SK-N-SH (cell line): ENCODE data around the gene G3BP2. TPM values are rescaled to one million over a fixed set of nuclear protein-coding genes. Genes with fewer than 3 reads are reported as not detected.
A peak's percentile ranks its signal among the peaks of the same experiment; 100 is the strongest.

Experiments
- CTCF ChIA-PET: fragments of 300-600, 350-600 bp; formaldehyde crosslinking; extraction: SDS; loops from one replicate; lab custom pipeline; 2021; lab: Yijun Ruan, JAX
- POLR2A ChIA-PET: fragments of 350-600 bp; sonication (Branson Sonifier 250); formaldehyde crosslinking; extraction: SDS; loops from one replicate; lab custom pipeline; 2020; ENCODE audit warnings: antibody characterized with exemption, inconsistent platforms; lab: Yijun Ruan, JAX
- DNase-seq: peaks from one replicate; pipeline ENCODE4 v3.0.0; 2012
- H2AFZ ChIP-seq: fragments of 200-600 bp; sonication (generic); 2 replicates; pipeline ENCODE4 v1.8.1; 2016; ENCODE audit warnings: antibody characterized with exemption, mild to moderate bottlenecking, low read depth
- H3F3A ChIP-seq: fragments of 200-600 bp; sonication (generic); replicated peaks from 2 replicates; pipeline ENCODE3; 2016; ENCODE audit warnings: antibody characterized with exemption, mild to moderate bottlenecking; ENCODE audit not compliant: insufficient read depth
- H3K27ac ChIP-seq, 2 experiments: fragments of 200-500 bp in 1 of 2; fragments of 200-600 bp in 1 of 2; sonication (Bioruptor generic) in 1 of 2; sonication (generic), shearing (Covaris generic) in 1 of 2; 2 replicates each; pipeline versions ENCODE4 v1.5.1 to v1.6.1; 2014 to 2016; ENCODE audit warnings: low read depth in 2 of 2, inconsistent platforms in 1 of 2, low read length in 1 of 2, mild to moderate bottlenecking in 1 of 2, mixed read lengths in 1 of 2
- H3K27me3 ChIP-seq: fragments of 200-600 bp; sonication (generic), shearing (Covaris generic); 2 replicates; pipeline ENCODE4 v1.6.1; 2016; ENCODE audit warnings: mixed run types; ENCODE audit not compliant: insufficient read depth
- H3K36me3 ChIP-seq, 2 experiments: fragments of 200-500 bp in 1 of 2; fragments of 200-600 bp in 1 of 2; sonication (Bioruptor generic) in 1 of 2; sonication (generic) in 1 of 2; replicated peaks in 1 of 2; 2 replicates each; pipeline versions ENCODE3 to v1.5.1; 2014 to 2016; ENCODE audit warnings: low read length in 1 of 2, mild to moderate bottlenecking in 1 of 2; ENCODE audit not compliant: insufficient read depth in 2 of 2, control insufficient read depth in 1 of 2
- H3K4me1 ChIP-seq, 2 experiments: fragments of 200-500 bp in 1 of 2; fragments of 200-600 bp in 1 of 2; sonication (Bioruptor generic) in 1 of 2; sonication (generic), shearing (Covaris generic) in 1 of 2; 2 replicates each; pipeline versions ENCODE4 v1.5.1 to v1.6.1; 2014 to 2016; ENCODE audit warnings: low read depth in 1 of 2, low read length in 1 of 2, mixed run types in 1 of 2; ENCODE audit not compliant: insufficient read depth in 2 of 2, control insufficient read depth in 1 of 2
- H3K4me2 ChIP-seq: fragments of 200-600 bp; sonication (generic), shearing (Covaris generic); 2 replicates; pipeline ENCODE4 v1.6.1; 2017; ENCODE audit warnings: mixed run types
- H3K4me3 ChIP-seq, 2 experiments: fragments of 200-500 bp in 1 of 2; fragments of 200-600 bp in 1 of 2; sonication (Bioruptor generic) in 1 of 2; sonication (generic), shearing (Covaris generic) in 1 of 2; 2 replicates each; pipeline versions ENCODE4 v1.5.1 to v1.8.1; 2014 to 2016; ENCODE audit warnings: low read depth in 2 of 2, inconsistent platforms in 1 of 2, low read length in 1 of 2, mild to moderate bottlenecking in 1 of 2, mixed read lengths in 1 of 2, moderate library complexity in 1 of 2
- H3K79me2 ChIP-seq: fragments of 200-600 bp; sonication (generic); 2 replicates; pipeline ENCODE4 v1.8.1; 2017; ENCODE audit warnings: mild to moderate bottlenecking; ENCODE audit not compliant: insufficient read depth
- H3K9ac ChIP-seq: fragments of 200-600 bp; sonication (generic); 2 replicates; pipeline ENCODE4 v1.6.1; 2017; ENCODE audit warnings: mixed run types
- H3K9me2 ChIP-seq: fragments of 200-600 bp; sonication (generic); 2 replicates; pipeline ENCODE4 v1.6.1; 2017; ENCODE audit warnings: mixed run types
- H3K9me3 ChIP-seq: fragments of 200-600 bp; sonication (generic); 2 replicates; pipeline ENCODE4 v1.6.1; 2017; ENCODE audit warnings: mixed run types, mild to moderate bottlenecking, moderate library complexity
- H4K20me1 ChIP-seq: fragments of 200-600 bp; sonication (generic); 2 replicates; pipeline ENCODE4 v1.6.1; 2017; ENCODE audit warnings: mild to moderate bottlenecking, mixed run types; ENCODE audit not compliant: insufficient read depth
- ELF1 ChIP-seq: IDR thresholded peaks from 2 replicates; pipeline ENCODE4 v1.4.0; 2012
- FOSL2 ChIP-seq: IDR thresholded peaks from 2 replicates; pipeline ENCODE4 v1.4.0; 2012; ENCODE audit warnings: low read depth, mild to moderate bottlenecking, moderate library complexity, borderline replicate concordance
- FOXJ3 ChIP-seq: sonication (generic); formaldehyde crosslinking; IDR thresholded peaks from 2 replicates; pipeline ENCODE4 v1.5.1; 2020; ENCODE audit warnings: mild to moderate bottlenecking, missing genetic modification reagents
- FOXM1 ChIP-seq: IDR thresholded peaks from 2 replicates; pipeline ENCODE4 v1.4.0; 2012; ENCODE audit warnings: low read depth, mild to moderate bottlenecking
- GATA2 ChIP-seq: sonication (generic); formaldehyde crosslinking; IDR thresholded peaks from 2 replicates; pipeline ENCODE4 v1.5.0; 2020; ENCODE audit warnings: mild to moderate bottlenecking, missing genetic modification reagents
- JUND ChIP-seq: IDR thresholded peaks from 2 replicates; pipeline ENCODE4 v1.4.0; 2012
- MXI1 ChIP-seq: IDR thresholded peaks from 2 replicates; pipeline ENCODE4 v1.6.1; 2012; ENCODE audit warnings: mild to moderate bottlenecking, low read depth, low read length, improper control_type of control experiment
- SIN3A ChIP-seq: IDR thresholded peaks from 2 replicates; pipeline ENCODE4 v1.6.1; 2012; ENCODE audit warnings: low read depth, mild to moderate bottlenecking, low read length, moderate library complexity, borderline replicate concordance
- YY1 ChIP-seq: IDR thresholded peaks from 2 replicates; pipeline ENCODE4 v1.4.0; 2012; ENCODE audit warnings: low read depth, mild to moderate bottlenecking
- WGBS: methylation state at CpG from one replicate; pipeline ENCODE4 v1.1.6; 2017; ENCODE audit warnings: low lambda C conversion rate; 5-methylcytosine and 5-hydroxymethylcytosine counted together
- polyA plus RNA-seq, 3 experiments: library from polyadenylated mRNA; depleted of rRNA; stranded (reverse); fragments of >200 nt; gene quantifications; 2 replicates each; pipeline ENCODE4 v1.2.3, GENCODE V29; 2012
- TF ChIP-seq, protein P1 (sequence below): IDR thresholded peaks from 2 replicates; pipeline ENCODE4 v1.6.1; 2012; ENCODE audit warnings: mild to moderate bottlenecking, low read depth, low read length, moderate library complexity
- TF ChIP-seq, protein P2 (sequence below): fragments of 150-350 bp; IDR thresholded peaks from 2 replicates; pipeline ENCODE4 v1.6.1; 2017; ENCODE audit warnings: antibody characterized with exemption, low read length, low read depth, borderline replicate concordance
- TF ChIP-seq, protein P3 (sequence below): fragments of 150-350 bp; IDR thresholded peaks from 2 replicates; pipeline ENCODE4 v1.6.1; 2016; ENCODE audit warnings: mild to moderate bottlenecking, low read depth, low read length

Gene G3BP2
- polyA plus RNA-seq, 1 of the 3 experiments (the other 2 are of a cell fraction): 35.9 TPM

DNA sequence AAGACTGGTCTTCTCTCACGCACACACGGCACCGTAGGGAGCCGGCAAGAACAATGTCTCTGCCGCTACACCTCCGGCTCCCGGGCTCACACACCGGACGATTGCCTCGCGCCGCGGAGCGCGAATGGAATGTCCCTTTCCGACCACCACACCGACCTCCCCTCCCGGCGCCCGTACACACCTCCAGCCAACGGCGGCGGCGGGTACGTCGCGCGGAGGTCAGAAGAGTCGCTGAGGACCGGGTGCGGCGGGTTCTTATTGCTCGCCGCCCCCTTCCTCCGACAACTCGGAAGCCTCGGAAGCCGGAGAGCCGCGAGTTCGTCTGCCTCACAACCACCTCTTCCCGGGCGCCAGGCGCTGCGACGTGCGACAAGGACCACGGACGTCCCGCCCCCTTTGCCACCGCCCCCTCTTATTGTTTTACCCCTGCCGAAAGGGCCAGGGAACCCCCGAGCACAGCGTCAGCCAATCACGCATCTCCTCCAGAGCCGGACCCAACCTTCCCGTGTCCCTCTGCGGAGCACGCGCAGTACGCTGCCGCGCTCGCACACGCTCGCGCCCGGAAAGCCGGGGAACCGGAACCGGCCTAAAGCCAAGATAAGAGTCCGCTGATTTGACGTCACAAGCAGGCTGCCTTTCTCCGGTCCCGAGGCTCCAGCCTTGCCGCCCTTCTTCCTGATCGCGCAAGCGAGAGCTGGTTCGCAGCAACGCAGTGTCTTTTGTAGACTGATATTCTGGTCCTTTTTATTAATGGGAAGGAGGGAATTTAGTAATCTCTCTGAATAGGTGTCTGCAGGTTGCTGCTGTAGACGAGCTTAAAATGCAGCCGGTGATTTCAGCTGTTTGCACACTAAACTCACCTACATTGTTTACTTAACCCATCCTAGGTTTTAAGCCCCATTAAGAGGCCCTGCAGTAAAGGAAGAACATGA lies at the start of gene G3BP2 (continued):
- TF ChIP-seq, protein P1, sequence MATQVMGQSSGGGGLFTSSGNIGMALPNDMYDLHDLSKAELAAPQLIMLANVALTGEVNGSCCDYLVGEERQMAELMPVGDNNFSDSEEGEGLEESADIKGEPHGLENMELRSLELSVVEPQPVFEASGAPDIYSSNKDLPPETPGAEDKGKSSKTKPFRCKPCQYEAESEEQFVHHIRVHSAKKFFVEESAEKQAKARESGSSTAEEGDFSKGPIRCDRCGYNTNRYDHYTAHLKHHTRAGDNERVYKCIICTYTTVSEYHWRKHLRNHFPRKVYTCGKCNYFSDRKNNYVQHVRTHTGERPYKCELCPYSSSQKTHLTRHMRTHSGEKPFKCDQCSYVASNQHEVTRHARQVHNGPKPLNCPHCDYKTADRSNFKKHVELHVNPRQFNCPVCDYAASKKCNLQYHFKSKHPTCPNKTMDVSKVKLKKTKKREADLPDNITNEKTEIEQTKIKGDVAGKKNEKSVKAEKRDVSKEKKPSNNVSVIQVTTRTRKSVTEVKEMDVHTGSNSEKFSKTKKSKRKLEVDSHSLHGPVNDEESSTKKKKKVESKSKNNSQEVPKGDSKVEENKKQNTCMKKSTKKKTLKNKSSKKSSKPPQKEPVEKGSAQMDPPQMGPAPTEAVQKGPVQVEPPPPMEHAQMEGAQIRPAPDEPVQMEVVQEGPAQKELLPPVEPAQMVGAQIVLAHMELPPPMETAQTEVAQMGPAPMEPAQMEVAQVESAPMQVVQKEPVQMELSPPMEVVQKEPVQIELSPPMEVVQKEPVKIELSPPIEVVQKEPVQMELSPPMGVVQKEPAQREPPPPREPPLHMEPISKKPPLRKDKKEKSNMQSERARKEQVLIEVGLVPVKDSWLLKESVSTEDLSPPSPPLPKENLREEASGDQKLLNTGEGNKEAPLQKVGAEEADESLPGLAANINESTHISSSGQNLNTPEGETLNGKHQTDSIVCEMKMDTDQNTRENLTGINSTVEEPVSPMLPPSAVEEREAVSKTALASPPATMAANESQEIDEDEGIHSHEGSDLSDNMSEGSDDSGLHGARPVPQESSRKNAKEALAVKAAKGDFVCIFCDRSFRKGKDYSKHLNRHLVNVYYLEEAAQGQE: no peak
- TF ChIP-seq, protein P2, sequence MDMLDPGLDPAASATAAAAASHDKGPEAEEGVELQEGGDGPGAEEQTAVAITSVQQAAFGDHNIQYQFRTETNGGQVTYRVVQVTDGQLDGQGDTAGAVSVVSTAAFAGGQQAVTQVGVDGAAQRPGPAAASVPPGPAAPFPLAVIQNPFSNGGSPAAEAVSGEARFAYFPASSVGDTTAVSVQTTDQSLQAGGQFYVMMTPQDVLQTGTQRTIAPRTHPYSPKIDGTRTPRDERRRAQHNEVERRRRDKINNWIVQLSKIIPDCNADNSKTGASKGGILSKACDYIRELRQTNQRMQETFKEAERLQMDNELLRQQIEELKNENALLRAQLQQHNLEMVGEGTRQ: no peak
- no peak for TF ChIP-seq FOSL2
- TF ChIP-seq, protein P3, sequence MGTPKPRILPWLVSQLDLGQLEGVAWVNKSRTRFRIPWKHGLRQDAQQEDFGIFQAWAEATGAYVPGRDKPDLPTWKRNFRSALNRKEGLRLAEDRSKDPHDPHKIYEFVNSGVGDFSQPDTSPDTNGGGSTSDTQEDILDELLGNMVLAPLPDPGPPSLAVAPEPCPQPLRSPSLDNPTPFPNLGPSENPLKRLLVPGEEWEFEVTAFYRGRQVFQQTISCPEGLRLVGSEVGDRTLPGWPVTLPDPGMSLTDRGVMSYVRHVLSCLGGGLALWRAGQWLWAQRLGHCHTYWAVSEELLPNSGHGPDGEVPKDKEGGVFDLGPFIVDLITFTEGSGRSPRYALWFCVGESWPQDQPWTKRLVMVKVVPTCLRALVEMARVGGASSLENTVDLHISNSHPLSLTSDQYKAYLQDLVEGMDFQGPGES: peak; percentile 13; the same call in 1 of the 2 replicates
- no peak for TF ChIP-seq FOXM1
- TF ChIP-seq YY1: no peak
- peak; percentile 88 for TF ChIP-seq MXI1
- TF ChIP-seq FOXJ3 (CRISPR knock-in tag): no peak
- no peak for TF ChIP-seq JUND
- peak; percentile 77 for TF ChIP-seq ELF1

DNA sequence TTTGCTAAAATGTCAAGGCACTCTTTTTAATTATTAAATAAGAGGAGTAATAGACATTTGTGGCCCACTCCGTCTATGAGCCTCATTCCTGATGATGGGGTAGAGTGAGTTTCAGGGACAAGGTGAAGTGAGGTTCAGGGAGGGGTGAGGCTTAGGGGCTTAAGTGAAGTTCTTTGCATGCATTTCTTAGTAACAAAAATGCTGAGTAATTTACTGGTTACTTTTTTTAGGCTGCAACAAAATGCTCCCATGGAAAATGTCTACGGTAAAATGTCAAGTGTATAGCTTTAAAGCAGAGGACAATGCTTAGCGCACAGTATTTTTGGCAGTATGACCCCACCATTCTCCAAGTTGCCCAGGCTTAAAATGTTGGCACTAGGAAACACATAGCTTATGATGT lies 49.2 kb upstream of the G3BP2 start:
- ChIA-PET POLR2A (interaction anchor here (3.5 kb wide), 1 partner anchor 49 kb away, joined by 24 read pairs; the partner anchor contains the start of gene G3BP2), CTCF (interaction anchor here (0.6 to 4.1 kb wide), 10 partner anchors 10 to 128 kb away, joined by 3 to 45 read pairs (median 6); no protein-coding TSS in a partner anchor)
- Histone ChIP-seq H3K4me3 (no peak overlapping the region), H3K27me3 (no peaks in the 10 kb centered on the region), H2AFZ (no peak overlapping the region), H3K79me2 (peaks cover 47% of the 10 kb centered on the region), H3K36me3 (no peaks in the 10 kb centered on the region), H3F3A (peaks cover 10% of the 10 kb centered on the region), H3K9ac (no peak overlapping the region), H3K4me1 (peaks cover 8 to 23% of the 10 kb centered on the region in 2 experiments; a peak in 3 of 4 replicates), H4K20me1 (peaks cover 13% of the 10 kb centered on the region), H3K4me2 (peak overlapping the region; percentile 66; the same call in 1 of the 2 replicates)
- 63% methylated on average over 3 of the region's 3 CpGs for WGBS
- DNase-seq: no peak
- TF ChIP-seq GATA2 (CRISPR knock-in tag) (no peak), SIN3A (no peak)
- TF ChIP-seq, protein P3: no peak
- TF ChIP-seq, all 33 proteins: peak for 0
- Histone ChIP-seq H3K27ac (no peak overlapping the region), H3K9me3 (no peaks in the 10 kb centered on the region), H3K9me2 (no peaks in the 10 kb centered on the region)
